Common myeloid progenitor, CD34-positive (primary cell): ENCODE data around the gene PER2.

Experiments used
- CTCF ChIA-PET: fragments of 350-600 bp; sonication (Branson Sonifier 250); formaldehyde crosslinking; loops from one replicate; lab custom pipeline; 2021; ENCODE audit warnings: antibody characterized with exemption; lab: Charles Lee
- POLR2A ChIA-PET: fragments of 350-600 bp; sonication (Branson Sonifier 250); formaldehyde crosslinking; loops from one replicate; lab custom pipeline; 2021; ENCODE audit warnings: antibody characterized with exemption; lab: Charles Lee
- DNase-seq, 3 donors: peaks; one replicate each; pipeline versions ENCODE4 v3.0.0 to v3.0.0-alpha.2; 2013
- H3K27ac ChIP-seq, 2 experiments: 1 replicate in 1 of 2; 2 replicates in 1 of 2; pipeline ENCODE4 v1.7.0; 2013; ENCODE audit warnings: inconsistent platforms in 2 of 2, low read length in 2 of 2, mild to moderate bottlenecking in 2 of 2, low read depth in 1 of 2, moderate library complexity in 1 of 2; ENCODE audit not compliant: severe bottlenecking in 2 of 2, insufficient read depth in 1 of 2, poor library complexity in 1 of 2
- H3K27me3 ChIP-seq, 5 experiments: replicated peaks in 2 of 5; 1 replicate in 3 of 5; 2 replicates in 2 of 5; pipeline versions ENCODE4 v1.6.1 to v1.7.0; 2013; ENCODE audit warnings: low read length in 4 of 5, mild to moderate bottlenecking in 2 of 5, moderate library complexity in 2 of 5, inconsistent platforms in 1 of 5; ENCODE audit not compliant: insufficient read depth in 5 of 5, control insufficient read depth in 4 of 5
- H3K36me3 ChIP-seq, 4 experiments: 1 replicate in 2 of 4; 2 replicates in 2 of 4; pipeline versions ENCODE4 v1.6.1 to v1.7.0; 2013; ENCODE audit warnings: low read length in 3 of 4, control low read depth in 1 of 4, mild to moderate bottlenecking in 1 of 4; ENCODE audit not compliant: control insufficient read depth in 4 of 4, insufficient read depth in 4 of 4
- H3K4me1 ChIP-seq, 4 experiments: 1 replicate in 3 of 4; 2 replicates in 1 of 4; pipeline versions ENCODE4 v1.6.1 to v1.7.1; 2013; ENCODE audit warnings: low read length in 3 of 4, mild to moderate bottlenecking in 3 of 4, control low read depth in 1 of 4, inconsistent platforms in 1 of 4, moderate library complexity in 1 of 4; ENCODE audit not compliant: control insufficient read depth in 4 of 4, insufficient read depth in 4 of 4; ENCODE audit errors: control extremely low read depth in 1 of 4
- H3K4me3 ChIP-seq, 7 experiments: 1 replicate in 4 of 7; 2 replicates in 3 of 7; pipeline versions ENCODE4 v1.5.1 to v1.7.0; 2013; ENCODE audit warnings: mild to moderate bottlenecking in 7 of 7, low read length in 6 of 7, moderate library complexity in 6 of 7, inconsistent platforms in 2 of 7, low read depth in 2 of 7, control low read depth in 1 of 7; ENCODE audit not compliant: insufficient read depth in 4 of 7, control insufficient read depth in 1 of 7; ENCODE audit errors: extremely low read depth in 1 of 7
- H3K9me3 ChIP-seq, 5 experiments: 1 replicate in 4 of 5; 2 replicates in 1 of 5; pipeline versions ENCODE4 v1.6.1 to v1.7.1; 2013; ENCODE audit warnings: low read length in 4 of 5, mild to moderate bottlenecking in 2 of 5, inconsistent platforms in 1 of 5, low read depth in 1 of 5, moderate library complexity in 1 of 5; ENCODE audit not compliant: control insufficient read depth in 4 of 5, insufficient read depth in 2 of 5; ENCODE audit errors: control extremely low read depth in 1 of 5
- WGBS: methylation state at CpG from one replicate; pipeline ENCODE4 v1.1.5; 2013; ENCODE audit not compliant: insufficient coverage; 5-methylcytosine and 5-hydroxymethylcytosine counted together

Gene PER2

GRCh38 chr2:238231809-238232208, 56.6 kb downstream of the PER2 start:
- H3K27ac ChIP-seq = no peak overlapping the region
- 63% methylated on average over 21 of the region's 21 CpGs for WGBS

GRCh38 chr2:238231251-238231793, 57.1 kb downstream of the PER2 start:
- H3K9me3 ChIP-seq = no peaks in the 10 kb centered on the region
- peaks cover 3 to 46% (median 6%) of the 10 kb centered on the region in 5 experiments for H3K27me3 ChIP-seq
- peak overlapping the region in 6 of 7 experiments; percentile 36 to 68 (median 60) for H3K4me3 ChIP-seq
- CTCF ChIA-PET = no interaction called here
- peak; percentile 79 to 91 (median 91) for DNase-seq
- H3K36me3 ChIP-seq = no peaks in the 10 kb centered on the region
- H3K4me1 ChIP-seq = peaks cover 0 to 14% (median 13%) of the 10 kb centered on the region in 4 experiments
- no peak overlapping the region for H3K27ac ChIP-seq
- POLR2A ChIA-PET = no interaction called here
- WGBS = under 1% methylated on average over 38 of the region's 46 CpGs

More at GRCh38 chr2:238231809-238232208, 56.6 kb downstream of the PER2 start:
- H3K27me3 ChIP-seq = peaks cover 6 to 51% (median 8%) of the 10 kb centered on the region in 5 experiments
- ChIA-PET POLR2A (no interaction called here), CTCF (no interaction called here)
- H3K4me3 ChIP-seq = peak overlapping the region in 3 of 7 experiments; percentile 38 to 67 (median 64)
- H3K9me3 ChIP-seq = no peaks in the 10 kb centered on the region
- peaks cover 0 to 14% (median 13%) of the 10 kb centered on the region in 4 experiments for H3K4me1 ChIP-seq
- H3K36me3 ChIP-seq = no peaks in the 10 kb centered on the region
- no peak for DNase-seq

GRCh38 chr2:238230699-238231098, 57.7 kb downstream of the PER2 start:
- no peak for DNase-seq
- H3K4me1 ChIP-seq = peaks cover 0 to 14% (median 13%) of the 10 kb centered on the region in 4 experiments
- POLR2A ChIA-PET = no interaction called here
- no peak overlapping the region for H3K27ac ChIP-seq
- H3K36me3 ChIP-seq = peaks cover 0 to 2% (median 0%) of the 10 kb centered on the region in 4 experiments
- WGBS = 76% methylated on average over 4 of the region's 5 CpGs
- H3K27me3 ChIP-seq = peaks cover 3 to 40% (median 6%) of the 10 kb centered on the region in 5 experiments
- peak overlapping the region in 5 of 7 experiments; percentile 38 to 68 (median 64) for H3K4me3 ChIP-seq
- CTCF ChIA-PET = no interaction called here
- H3K9me3 ChIP-seq = no peaks in the 10 kb centered on the region

GRCh38 chr2:238228700-238229099, 59.7 kb downstream of the PER2 start:
- DNase-seq = no peak
- H3K4me3 ChIP-seq = no peak overlapping the region
- H3K27ac ChIP-seq = no peak overlapping the region
- H3K9me3 ChIP-seq = no peaks in the 10 kb centered on the region
- CTCF ChIA-PET = no interaction called here
- peaks cover 0 to 32% (median 0%) of the 10 kb centered on the region in 5 experiments for H3K27me3 ChIP-seq
- WGBS = 100% methylated on average over 3 of the region's 4 CpGs
- peaks cover 0 to 5% (median 0%) of the 10 kb centered on the region in 4 experiments for H3K36me3 ChIP-seq
- H3K4me1 ChIP-seq = peaks cover 0 to 11% (median 9%) of the 10 kb centered on the region in 4 experiments
- POLR2A ChIA-PET = no interaction called here

- Histone ChIP-seq H3K9me3 (no peaks in the 10 kb centered on the region), H3K36me3 (peaks cover 0 to 5% (median 0%) of the 10 kb centered on the region in 4 experiments), H3K27me3 (peaks cover 0 to 28% (median 0%) of the 10 kb centered on the region in 5 experiments), H3K4me1 (peaks cover 0 to 11% (median 9%) of the 10 kb centered on the region in 4 experiments), H3K27ac (no peak overlapping the region), H3K4me3 (no peak overlapping the region)
- 90% methylated on average over 4 of the region's 11 CpGs for WGBS
- DNase-seq = no peak
- CTCF ChIA-PET = interaction anchor here (0.9 to 1.2 kb wide), 2 partner anchors 26 to 28 kb away, joined by 3 read pairs; no protein-coding TSS in a partner anchor
- POLR2A ChIA-PET = interaction anchor here (0.7 kb wide), 1 partner anchor 25 kb away, joined by 3 read pairs; no protein-coding TSS in a partner anchor
These were observed 60.8 kb downstream of the PER2 start for GRCh38 chr2:238227587-238228032.

GRCh38 chr2:238226698-238227586, 61.5 kb downstream of the PER2 start:
- POLR2A ChIA-PET = interaction anchor here (0.7 kb wide), 1 partner anchor 25 kb away, joined by 3 read pairs; no protein-coding TSS in a partner anchor
- Histone ChIP-seq H3K27ac (no peak overlapping the region), H3K9me3 (no peaks in the 10 kb centered on the region), H3K36me3 (peaks cover 0 to 5% (median 0%) of the 10 kb centered on the region in 4 experiments), H3K4me1 (peaks cover 0 to 11% (median 9%) of the 10 kb centered on the region in 4 experiments), H3K27me3 (peaks cover 0 to 21% (median 0%) of the 10 kb centered on the region in 5 experiments), H3K4me3 (no peak overlapping the region)
- DNase-seq = no peak
- CTCF ChIA-PET = interaction anchor here (0.9 to 1.2 kb wide), 3 partner anchors 26 to 37 kb away, joined by 3 read pairs; no protein-coding TSS in a partner anchor
- WGBS = 98% methylated on average over 6 of the region's 8 CpGs
